ENCODE results near the gene HERC3.

HERC3 gene

GRCh38 chr4:88747351-88747750 is 155.1 kb downstream of the HERC3 start:
- DNase-seq, result no peak

DNA sequence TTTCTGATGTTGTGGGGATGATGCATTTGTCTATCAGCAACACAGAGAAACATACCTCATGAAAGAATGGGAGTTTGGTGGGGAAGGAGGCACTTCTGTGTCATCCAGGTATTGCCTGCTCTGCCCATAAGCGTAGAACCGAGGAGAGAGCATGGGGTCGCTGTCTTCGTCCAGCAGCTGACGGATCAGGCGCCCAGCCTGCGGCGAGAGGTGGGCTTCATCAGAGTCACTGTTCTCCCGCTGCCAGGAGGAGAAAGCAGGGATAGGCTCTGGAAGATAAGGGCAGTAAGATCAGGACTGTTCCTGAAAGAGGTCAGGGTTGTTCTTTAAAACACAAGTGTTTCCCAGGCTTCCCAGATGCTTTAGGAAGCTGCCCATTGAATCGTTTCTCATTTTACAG is 158.1 kb downstream of the HERC3 start:
- no peak for ATAC-seq

More at GRCh38 chr4:88747351-88747750, 155.1 kb downstream of the HERC3 start:
- ATAC-seq, result no peak

DNA sequence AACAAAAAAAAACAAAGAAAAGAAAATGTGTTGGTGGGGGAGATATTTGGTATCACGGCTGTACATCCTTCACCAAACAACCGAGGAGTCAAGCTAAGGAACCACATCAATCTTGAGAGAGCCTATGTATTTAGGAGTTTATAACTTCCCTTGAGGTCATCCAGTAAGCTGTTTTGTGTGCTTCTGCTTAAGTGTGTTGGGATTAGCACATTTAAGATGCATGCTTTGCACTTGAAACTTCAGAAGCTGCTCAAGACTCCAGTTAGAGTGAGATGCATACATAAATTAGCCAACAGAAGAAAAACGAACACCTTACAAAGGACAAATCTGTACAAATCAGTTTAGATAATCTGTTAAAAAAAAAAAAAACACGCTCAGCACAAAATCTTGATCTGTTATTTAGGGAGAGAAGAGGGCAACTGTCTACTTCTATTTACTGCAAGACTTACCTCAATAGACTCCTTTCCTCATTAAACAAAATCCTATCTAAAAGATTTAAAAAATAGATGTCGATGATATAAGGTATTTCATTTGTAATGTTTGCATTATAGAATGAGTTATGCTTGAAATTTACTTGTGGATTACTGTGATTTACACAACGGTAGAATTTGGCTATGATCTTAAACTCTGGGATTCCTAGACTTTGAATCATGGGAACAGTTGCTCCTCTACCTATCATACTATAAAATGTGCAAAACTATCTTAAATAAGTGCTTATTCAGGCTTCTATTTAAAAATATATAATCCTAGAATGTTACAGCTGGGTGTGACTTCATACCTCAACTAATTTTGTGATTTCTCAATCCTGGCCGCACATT is 159.2 kb downstream of the HERC3 start:
- DNase-seq (no peak), ATAC-seq (no peak)

More for the DNA sequence above, 158.1 kb downstream of the HERC3 start:
- DNase-seq, result no peak

GRCh38 chr4:88752076-88752463 is 159.8 kb downstream of the HERC3 start:
- no peak for DNase-seq
- no peak for ATAC-seq

DNA sequence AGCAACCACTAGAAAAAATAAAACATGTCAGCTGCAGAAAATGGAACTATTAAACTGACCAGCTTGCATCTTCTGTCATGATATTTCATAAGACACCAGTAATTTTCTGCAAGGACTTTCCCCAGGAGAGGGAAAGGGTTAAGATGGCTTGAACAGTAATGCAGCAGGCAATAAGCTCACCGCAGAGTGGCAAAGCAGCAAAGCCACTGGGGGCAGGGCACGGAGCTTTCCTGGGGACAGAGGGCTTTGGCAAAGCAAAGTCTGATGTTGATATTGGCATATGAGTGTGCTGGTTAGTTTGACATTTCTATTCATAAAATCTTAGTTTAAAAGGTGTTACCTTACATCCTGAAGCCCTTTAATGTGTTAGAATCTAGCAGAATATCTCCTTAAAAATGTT is 160.5 kb downstream of the HERC3 start:
- no peak for ATAC-seq
- DNase-seq, result no peak

- ATAC-seq (no peak), DNase-seq (no peak)
Measured at GRCh38 chr4:88753658-88754571, 161.6 kb downstream of the HERC3 start.

DNA sequence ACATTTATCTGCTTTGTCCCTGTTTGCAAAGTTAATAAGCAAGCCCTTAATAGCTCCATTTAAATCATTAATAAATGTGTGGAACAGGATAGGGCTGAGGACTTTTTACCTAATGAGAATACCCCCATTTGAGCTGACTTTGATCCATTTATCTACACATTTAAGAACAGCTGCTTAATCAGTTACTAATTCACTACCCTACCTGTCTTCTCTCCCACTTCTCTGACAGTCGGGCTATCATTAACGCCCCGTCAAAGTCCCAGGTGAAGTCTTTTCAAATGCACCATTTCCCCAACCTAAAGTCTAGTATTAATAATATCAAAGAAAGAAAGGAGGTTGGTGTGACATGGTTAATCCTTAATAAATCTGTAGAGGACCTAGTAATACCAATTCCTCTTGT is 162.5 kb downstream of the HERC3 start:
- DNase-seq (no peak), ATAC-seq (no peak)

GRCh38 chr4:88755454-88755853 is 163.2 kb downstream of the HERC3 start:
- no peak for DNase-seq
- ATAC-seq, result no peak

GRCh38 chr4:88756149-88756548 is 163.9 kb downstream of the HERC3 start:
- ATAC-seq (no peak), DNase-seq (no peak)

GRCh38 chr4:88757067-88757466 is 164.8 kb downstream of the HERC3 start:
- DNase-seq, result no peak
- ATAC-seq, result no peak

- DNase-seq (no peak), ATAC-seq (no peak)
Measured at GRCh38 chr4:88757776-88758175, 165.5 kb downstream of the HERC3 start.
